ENCODE results near the gene SLC44A4. TPM values are rescaled to one million over a fixed set of nuclear protein-coding genes. Genes with fewer than 3 reads are reported as not detected.
A peak's percentile ranks its signal among the peaks of the same experiment; 100 is the strongest.

Gene SLC44A4
- total and polyA plus RNA-seq, 9 of the 15 experiments (the other 6 are each of a cell fraction or from before 2014, with no cell fraction given), result 7.9 to 18.6 (median 11.2) TPM

GRCh38 chr6:31826793-31827285, 52.0 kb downstream of the SLC44A4 start:
- ChIA-PET CTCF (ENCODE audit: low intra/inter-chr PET ratio) (no interaction called here), POLR2A (interaction anchor here (0.6 to 6.4 kb wide), 54 partner anchors 9 to 1445 kb away, joined by 3 to 93 read pairs (median 5); partner anchors contain the start of genes ABHD16A, BAG6, C6orf47 and CLIC1)
- H3K27me3 ChIP-seq (ENCODE audit: control insufficient read depth in 2 of 2, insufficient read depth in 2 of 2, low read length in 2 of 2), result no peaks in the 10 kb centered on the region
- peak; percentile 33 for ATAC-seq
- DNase-seq (ENCODE audit: extremely low read depth in 1 of 4, low spot score in 3 of 4), result peak; percentile 77 to 91 (median 84)
- no peaks in the 10 kb centered on the region for H3K9me1 ChIP-seq (ENCODE audit: control insufficient read depth, insufficient read depth, low read length)
- in situ Hi-C loops (cut with MboI), result no loop called here
- peak overlapping the region; percentile 78 for H3K27ac ChIP-seq (ENCODE audit: extremely low read depth, low read depth, low read length)
- H3K4me1 ChIP-seq (replicated peaks in 1 of 2; ENCODE audit: control insufficient read depth in 2 of 2, insufficient read depth in 2 of 2, low read length in 2 of 2), result peaks cover 38 to 43% of the 10 kb centered on the region in 2 experiments
- H3K9ac ChIP-seq (ENCODE audit: insufficient read depth in 1 of 2, low read depth in 2 of 2, low read length in 2 of 2), result peak overlapping the region; percentile 62 to 70
- H3K4me2 ChIP-seq (ENCODE audit: insufficient read depth, low read length), result peak overlapping the region; percentile 90
- peaks cover 18% of the 10 kb centered on the region; the same call in 2 of the 3 replicates for H3K36me3 ChIP-seq (ENCODE audit: control insufficient read depth, insufficient read depth, low read length)
- H2AFZ ChIP-seq (ENCODE audit: low read depth, low read length), result peak overlapping the region; percentile 87
- under 1% methylated on average over 13 of the region's 13 CpGs for WGBS (ENCODE audit: insufficient coverage, low coverage, missing lambda C conversion rate)
- BruUV-seq (replicated peaks), result TSS peak; percentile 97
- peaks cover 5% of the 10 kb centered on the region; the same call in 1 of the 2 replicates for H4K20me1 ChIP-seq (replicated peaks; ENCODE audit: control insufficient read depth, insufficient read depth, low read length)
- FAIRE-seq, result no peak
- H3K79me2 ChIP-seq (ENCODE audit: control insufficient read depth, insufficient read depth, low read length), result peaks cover 52% of the 10 kb centered on the region
- peak overlapping the region; percentile 56 for H3K4me3 ChIP-seq
- intact Hi-C loops (cut with micrococcal nuclease), result loop anchor here (1.0 to 10.0 kb wide), 5 partner anchors 32 to 348 kb away; partner anchors contain the start of genes AGPAT1, ATP6V1G2, DDAH2 and NFKBIL1
- H3K9me3 ChIP-seq (replicated peaks; ENCODE audit: control insufficient read depth, insufficient read depth, low read depth, low read length), result no peaks in the 10 kb centered on the region
- TF ChIP-seq MAFF (IDR thresholded peaks at IDR 0.05; ENCODE audit: low read length) (peak; percentile 52), ZNF76 (CRISPR knock-in tag; IDR thresholded peaks at IDR 0.05; ENCODE audit: borderline replicate concordance) (peak; percentile 75; the same call in 1 of the 2 replicates), MEF2A (IDR thresholded peaks at IDR 0.05; ENCODE audit: control insufficient read depth, low read depth, low read length) (no peak), DNMT1 (IDR thresholded peaks at IDR 0.05) (0 out of 2 replicates have a peak, but pooled peaks have one; percentile 28), TFE3 (CRISPR knock-in tag; IDR thresholded peaks at IDR 0.05) (peak; percentile 36; the same call in 1 of the 2 replicates), OTX1 (CRISPR knock-in tag; IDR thresholded peaks at IDR 0.05) (peak; percentile 87; the same call in 1 of the 2 replicates), ZNF212 (CRISPR knock-in tag; IDR thresholded peaks at IDR 0.05) (peak; percentile 82; the same call in 1 of the 2 replicates), POLR2A (conservative IDR thresholded peaks at IDR 0.05) (no peak; the same call in 1 of the 2 replicates), ASH1L (IDR thresholded peaks at IDR 0.05; ENCODE audit: borderline replicate concordance, low read depth, partially characterized antibody) (no peak), RFX7 (CRISPR knock-in tag; IDR thresholded peaks at IDR 0.05) (peak; percentile 66; the same call in 1 of the 2 replicates), IFI16 (CRISPR knock-in tag; IDR thresholded peaks at IDR 0.05) (peak; percentile 65; the same call in 1 of the 2 replicates), ZBTB17 (CRISPR knock-in tag; IDR thresholded peaks at IDR 0.05) (peak; percentile 69; the same call in 1 of the 2 replicates), TAF7 (tag; IDR thresholded peaks at IDR 0.05) (peak; percentile 66), VEZF1 (CRISPR knock-in tag; IDR thresholded peaks at IDR 0.05) (no peak), ZNF436 (CRISPR knock-in tag; IDR thresholded peaks at IDR 0.05) (peak; percentile 32; the same call in 1 of the 2 replicates), HEY1 (CRISPR knock-in tag; IDR thresholded peaks at IDR 0.05; ENCODE audit: borderline replicate concordance) (peak; percentile 72), MED1 (CRISPR knock-in tag; IDR thresholded peaks at IDR 0.05; ENCODE audit: borderline replicate concordance) (no peak), ZNF133 (CRISPR knock-in tag; IDR thresholded peaks at IDR 0.05) (peak; percentile 48; the same call in 1 of the 2 replicates), ZNF354B (CRISPR knock-in tag; IDR thresholded peaks at IDR 0.05) (peak; percentile 31; the same call in 1 of the 2 replicates), NR2C2 (CRISPR knock-in tag; IDR thresholded peaks at IDR 0.05) (0 out of 2 replicates have a peak, but pooled peaks have one; percentile 57), NR2C2 (tag; IDR thresholded peaks at IDR 0.05) (no peak), ELF4 (CRISPR knock-in tag; IDR thresholded peaks at IDR 0.05) (peak; percentile 81; the same call in 1 of the 2 replicates), ZSCAN29 (IDR thresholded peaks at IDR 0.05) (peak; percentile 16; the same call in 1 of the 2 replicates)
